Brain pericyte (primary cell): ENCODE measurements around the gene SMIM10.
"Not testable (repeated sequence)": the region's sequence is repeated elsewhere in the genome, so short reads cannot be mapped to it uniquely, and the experiment has no call there.

Source experiments
- DNase-seq: peaks from one replicate; pipeline ENCODE4 v3.0.0-alpha.2; 2012; ENCODE audit warnings: low read depth, low spot score

The SMIM10 gene

DNA sequence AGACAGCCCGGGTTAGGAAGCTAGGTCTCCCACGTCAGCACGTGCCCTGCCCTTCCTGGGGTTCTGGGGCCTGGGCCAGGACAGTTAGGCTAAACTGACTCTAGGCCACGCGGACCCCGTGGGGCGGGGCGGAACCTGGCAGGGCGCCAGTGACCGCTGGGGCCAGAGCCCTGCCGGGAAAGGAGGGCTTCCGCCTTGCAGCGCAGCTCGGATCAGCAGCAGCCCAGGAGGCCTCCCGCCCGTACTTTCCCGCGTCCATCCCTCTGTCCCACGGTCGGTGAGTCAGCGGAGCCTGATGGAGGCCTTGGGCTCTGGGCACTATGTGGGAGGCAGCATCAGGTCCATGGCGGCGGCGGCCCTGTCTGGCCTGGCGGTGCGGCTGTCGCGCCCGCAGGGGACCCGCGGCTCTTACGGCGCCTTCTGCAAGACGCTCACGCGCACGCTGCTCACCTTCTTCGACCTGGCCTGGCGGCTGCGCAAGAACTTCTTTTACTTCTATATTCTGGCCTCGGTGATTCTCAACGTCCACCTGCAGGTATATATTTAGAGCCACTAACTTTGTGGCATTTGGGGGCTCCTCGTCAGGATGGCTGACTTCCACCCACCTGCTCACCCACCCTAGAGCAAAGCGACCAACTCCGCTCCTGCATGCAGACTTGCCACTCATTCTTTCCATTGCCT, at the start of gene SMIM10:
SMIM10 (plus strand) TSS at position 191 of the 681 bp plus-strand sequence; CDS start at position 296, 105 bp downstream.
- peak; percentile 34 for DNase-seq

DNA sequence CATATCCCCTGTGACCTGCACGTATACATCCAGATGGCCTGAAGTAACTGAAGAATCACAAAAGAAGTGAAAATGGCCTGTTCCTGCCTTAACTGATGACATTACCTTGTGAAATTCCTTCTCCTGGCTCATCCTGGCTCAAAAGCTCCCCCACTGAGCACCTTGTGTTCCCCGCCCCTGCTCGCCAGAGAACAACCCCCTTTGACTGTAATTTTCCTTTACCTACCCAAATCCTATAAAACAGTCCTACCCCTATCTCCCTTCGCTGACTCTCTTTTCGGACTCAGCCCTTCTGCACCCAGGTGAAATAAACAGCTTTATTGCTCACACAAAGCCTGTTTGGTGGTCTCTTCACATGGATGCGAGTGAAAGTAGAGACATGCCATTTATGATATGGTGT, 44.4 kb upstream of the SMIM10 start:
- not testable (repeated sequence) for DNase-seq

DNA sequence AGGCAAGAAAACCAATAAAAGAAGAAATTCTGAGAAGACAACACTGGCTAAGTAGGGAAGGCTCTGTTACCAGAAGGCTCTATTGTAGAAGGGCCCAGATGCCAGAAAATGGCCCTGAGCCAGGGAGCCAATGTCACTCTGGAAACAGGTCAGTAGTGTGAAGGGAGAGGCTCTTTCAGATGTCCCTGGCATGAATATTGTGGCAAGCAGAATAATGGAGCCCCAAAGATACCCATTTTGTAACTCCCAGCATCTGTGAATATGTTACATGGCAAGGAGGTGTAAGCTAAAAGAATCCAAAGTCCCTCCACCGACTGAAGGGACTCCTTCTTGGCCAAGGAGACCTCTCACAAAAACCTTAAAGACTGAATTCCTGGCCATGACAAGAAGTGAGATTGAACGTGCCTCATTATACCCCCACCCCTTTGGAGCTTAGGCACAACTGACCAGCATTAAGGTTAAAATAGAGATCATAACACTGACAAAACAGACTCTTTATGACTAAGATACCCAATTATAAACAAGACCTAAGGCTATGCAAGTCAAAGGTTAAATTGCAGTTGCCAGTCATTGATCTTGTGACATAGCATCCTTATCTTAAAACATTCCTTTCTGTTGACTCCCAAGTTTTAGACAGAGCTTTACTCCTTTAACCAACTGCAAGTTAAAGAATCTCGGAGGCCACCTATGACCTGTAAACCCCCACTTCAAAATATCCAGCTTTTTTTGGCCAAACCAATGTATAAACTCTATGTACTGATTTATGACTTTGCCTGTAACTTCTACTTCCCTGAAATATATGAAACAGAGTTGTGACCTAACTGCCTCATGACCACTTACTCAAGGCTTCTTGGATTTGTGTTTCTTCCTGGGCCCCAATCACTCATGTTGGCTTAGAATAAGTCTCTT, 42.2 kb upstream of the SMIM10 start:
- DNase-seq: no peak

DNA sequence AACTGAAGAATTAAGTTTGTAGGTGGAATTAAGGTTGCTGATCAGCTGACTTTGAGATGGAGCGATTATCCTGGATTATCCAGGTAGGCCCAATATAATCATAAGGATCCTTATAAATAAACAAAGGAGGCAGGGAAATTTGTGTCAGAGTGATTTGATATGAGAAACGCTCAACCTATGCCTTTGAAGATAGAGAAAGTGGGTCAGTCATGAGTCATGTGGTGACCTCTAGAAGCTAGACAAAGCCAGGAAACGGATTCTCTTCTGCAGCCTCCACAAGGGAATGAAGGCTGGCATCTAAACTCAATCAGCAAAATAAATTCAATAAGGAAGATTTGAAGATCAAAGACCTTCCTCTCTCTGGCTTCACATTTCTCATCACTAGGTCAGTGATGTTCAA, 41.5 kb upstream of the SMIM10 start:
- DNase-seq: no peak

DNA sequence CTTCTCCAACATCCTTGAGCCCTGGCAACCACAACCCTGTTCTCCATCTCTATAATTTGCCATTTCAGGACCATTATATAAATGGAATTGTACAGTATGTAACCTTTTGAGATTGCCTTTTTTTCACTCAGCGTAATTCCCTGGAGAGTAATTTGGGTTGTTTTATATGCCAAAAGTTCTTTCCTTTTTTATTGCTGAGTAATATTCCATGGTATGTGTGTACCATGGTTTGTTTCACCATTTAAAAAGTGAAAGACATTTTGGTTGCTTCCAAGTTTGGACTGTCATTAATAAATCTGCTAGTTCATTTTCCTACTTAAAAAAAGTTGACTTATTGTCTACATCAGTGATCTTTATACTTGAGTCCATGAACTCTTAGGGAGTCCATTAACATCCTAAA, 33.0 kb upstream of the SMIM10 start:
- no peak for DNase-seq

DNA sequence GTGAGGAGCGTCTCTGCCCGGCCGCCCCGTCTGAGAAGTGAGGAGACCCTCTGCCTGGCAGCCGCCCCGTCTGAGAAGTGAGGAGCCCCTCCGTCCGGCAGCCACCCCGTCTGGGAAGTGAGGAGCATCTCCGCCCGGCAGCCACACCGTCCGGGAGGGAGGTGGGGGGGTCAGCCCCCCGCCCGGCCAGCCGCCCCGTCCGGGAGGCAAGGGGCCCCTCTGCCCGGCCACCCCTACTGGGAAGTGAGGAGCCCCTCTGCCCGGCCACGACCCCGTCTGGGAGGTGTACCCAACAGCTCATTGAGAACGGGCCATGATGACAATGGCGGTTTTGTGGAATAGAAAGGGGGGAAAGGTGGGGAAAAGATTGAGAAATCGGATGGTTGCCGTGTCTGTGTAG, 30.4 kb upstream of the SMIM10 start:
- not testable (repeated sequence) for DNase-seq

DNA sequence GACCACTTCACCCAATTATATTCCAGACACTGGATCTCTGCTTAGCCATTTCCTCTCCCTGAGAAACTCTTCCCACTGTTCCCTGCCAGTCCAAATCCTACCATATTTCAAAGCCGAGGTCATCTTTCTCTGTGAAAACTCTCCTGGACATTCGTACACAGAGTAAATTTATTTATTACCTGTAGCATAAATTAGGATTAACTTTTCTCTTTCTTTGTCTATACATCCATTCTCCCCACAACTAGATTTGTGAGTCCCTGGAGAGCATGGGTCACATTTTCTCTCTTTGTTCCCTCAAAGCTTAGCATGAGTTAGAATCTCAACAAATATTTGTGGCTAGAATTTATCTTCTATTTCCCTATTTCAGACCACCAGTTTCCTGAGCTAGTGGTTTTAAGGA, 27.8 kb upstream of the SMIM10 start:
- DNase-seq: no peak

DNA sequence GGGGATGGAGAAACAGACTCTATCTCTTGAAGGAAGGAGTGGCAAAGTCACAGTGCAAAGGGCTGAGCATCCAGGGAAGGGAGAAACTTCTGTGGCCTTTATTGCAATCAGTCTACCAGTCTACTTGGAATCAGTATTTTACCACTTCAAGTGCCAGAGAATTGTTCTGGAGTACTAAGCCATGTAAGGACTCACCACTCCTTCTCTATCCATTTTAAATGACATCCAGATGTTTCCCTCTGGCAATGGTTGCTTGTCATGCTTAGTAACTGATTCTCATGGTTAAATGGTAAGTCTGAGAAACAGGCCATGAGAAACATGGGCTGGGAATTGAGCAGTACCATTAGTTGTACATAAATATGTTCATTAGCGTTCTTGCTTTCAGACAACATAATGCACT, 21.1 kb upstream of the SMIM10 start:
- no peak for DNase-seq

DNA sequence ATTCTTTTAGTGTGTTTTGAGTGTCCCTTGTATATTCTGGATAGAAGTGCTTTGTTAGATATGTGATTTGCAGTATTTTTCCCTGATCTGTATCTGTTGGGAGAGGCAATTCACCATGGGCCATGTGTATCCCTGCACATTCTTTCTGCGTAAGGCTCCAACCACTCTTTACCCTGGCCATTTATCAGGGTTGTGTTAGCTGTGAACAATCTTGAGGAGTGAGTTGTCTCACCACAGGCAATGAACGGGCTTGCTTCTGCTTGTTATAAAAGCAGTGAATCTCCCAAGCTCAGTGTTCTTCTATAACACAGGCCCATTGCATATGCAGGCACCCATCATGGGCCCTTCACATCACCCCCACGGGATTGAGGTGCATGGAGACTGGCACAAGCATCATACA, 18.9 kb upstream of the SMIM10 start:
- DNase-seq: no peak

DNA sequence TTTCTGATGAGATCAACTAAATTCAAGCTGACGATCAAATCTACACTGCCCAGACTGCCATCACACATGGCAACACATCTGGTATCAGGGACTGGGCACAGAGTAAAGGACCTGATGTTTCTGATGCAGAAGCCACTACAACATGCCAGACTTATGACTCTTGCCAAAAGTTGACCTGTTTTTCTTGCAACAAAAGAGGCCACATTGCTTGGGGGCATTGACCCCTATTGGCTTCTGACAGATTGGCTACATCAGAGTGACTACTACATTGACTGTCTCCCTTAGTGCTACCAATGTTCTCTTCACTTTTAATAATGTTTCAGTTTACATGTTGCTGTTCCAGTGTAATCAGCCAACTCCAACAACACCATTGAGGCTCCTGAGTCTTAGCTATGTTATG, 15.3 kb upstream of the SMIM10 start:
- DNase-seq: no peak

DNA sequence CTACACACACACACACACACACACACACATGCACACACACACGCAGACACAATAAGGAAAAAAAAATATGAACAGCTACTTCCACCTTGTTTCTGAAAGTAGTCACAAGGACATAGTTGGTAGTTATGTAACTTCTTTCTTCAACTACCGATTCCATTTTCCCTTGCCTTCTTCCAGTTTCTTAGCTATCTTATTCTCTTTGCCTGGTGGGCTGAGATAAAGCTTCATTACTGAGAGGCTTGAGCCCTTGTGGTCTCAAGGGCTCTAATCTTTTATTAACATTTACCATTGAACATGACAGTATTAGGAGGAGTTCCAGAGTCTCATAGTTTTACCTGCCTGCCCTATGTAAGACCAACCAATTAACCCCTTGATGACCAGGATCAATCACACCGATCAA, 8.9 kb upstream of the SMIM10 start:
- DNase-seq: no peak

DNA sequence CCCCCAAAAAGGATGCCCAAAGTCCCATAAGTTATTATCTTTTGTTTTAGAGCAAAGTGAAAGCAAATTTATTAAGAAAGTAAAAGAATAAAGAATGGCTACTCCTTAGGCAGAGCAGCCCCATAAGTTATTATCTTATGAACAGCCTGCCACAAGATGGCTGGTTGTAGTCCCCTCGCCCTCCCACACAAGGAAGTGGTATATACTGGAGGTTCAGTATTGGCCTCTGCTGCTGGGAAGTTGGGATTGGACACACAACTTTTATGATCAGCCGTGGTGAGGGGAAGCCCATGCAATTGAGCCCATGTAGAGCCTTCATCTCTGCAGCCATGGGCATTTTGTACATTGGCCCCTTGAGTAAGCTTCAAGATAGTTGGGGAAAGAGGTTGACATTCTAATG, 8.0 kb upstream of the SMIM10 start:
- DNase-seq: no peak

DNA sequence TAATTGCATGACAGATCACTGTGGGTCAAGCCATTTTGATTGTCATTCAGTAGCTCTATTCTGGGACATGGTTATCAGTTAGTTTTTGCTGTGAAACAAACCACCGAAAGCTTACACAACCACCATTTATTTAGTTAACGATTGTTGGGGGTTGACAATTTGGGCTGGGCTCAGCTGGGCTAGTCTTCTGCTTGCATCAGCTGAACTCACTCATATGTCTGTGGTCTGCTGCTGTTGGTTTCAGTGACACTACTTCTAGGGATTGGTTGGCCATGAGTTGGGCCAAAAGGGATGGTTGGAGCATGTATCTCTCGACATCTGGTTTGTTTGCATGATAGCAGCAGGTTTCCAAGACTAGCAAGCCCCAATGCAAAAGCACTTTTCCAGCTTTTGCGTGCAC, 5.3 kb upstream of the SMIM10 start:
- no peak for DNase-seq

DNA sequence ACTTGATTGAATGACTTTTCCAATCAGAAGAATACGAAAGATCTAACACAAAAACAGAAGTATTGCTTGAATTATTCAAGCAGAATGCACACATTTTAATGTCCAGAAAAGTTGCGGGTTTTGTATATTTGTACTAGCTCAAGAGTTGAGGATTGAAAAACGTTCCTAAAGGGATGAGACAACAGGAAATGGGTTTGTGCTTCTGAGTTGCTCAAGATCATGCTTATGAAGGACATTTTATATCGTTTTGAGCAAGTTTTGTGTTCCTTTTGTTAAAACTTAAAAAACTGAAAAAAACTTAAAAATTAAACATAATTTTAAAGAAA, 353 bp upstream of the SMIM10 start:
- no peak for DNase-seq

DNA sequence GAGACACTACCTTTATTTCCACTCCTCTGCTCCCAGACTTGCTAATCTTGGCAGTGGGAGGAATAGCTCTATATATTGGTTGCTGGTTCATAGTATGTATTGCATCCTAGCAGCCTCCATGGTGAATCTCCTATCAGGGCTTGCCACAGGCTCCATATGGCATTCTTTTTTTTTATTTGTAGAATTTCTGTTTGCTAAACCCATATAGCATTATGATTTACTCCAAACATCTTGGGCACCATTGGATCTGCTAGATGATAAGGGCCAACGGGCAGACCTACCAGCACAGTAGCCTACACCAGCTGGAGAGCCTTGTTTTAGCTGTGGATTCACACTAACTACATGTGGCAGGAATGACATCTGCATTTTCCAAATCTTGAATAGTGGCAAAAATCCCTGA, 6.9 kb downstream of the SMIM10 start:
- DNase-seq: no peak

DNA sequence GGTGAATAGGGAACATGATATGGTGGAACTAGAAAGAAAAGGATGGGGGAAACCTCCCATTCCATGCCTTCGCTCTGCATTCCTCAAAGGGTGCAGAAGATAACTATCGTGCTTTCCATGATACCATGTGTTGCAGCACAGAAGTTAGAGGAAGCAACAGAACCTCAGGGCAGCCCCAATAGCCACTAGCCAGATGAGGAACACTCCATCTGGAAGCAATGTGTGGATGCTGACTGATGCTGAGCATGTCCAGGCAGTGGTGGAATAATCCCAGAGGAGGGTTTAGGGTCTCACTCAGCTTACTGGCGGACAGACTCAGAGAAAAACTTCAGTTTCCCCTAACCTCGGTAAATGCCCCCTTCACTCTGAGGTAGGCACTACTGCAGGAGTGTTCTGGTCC, 7.5 kb downstream of the SMIM10 start:
- no peak for DNase-seq

DNA sequence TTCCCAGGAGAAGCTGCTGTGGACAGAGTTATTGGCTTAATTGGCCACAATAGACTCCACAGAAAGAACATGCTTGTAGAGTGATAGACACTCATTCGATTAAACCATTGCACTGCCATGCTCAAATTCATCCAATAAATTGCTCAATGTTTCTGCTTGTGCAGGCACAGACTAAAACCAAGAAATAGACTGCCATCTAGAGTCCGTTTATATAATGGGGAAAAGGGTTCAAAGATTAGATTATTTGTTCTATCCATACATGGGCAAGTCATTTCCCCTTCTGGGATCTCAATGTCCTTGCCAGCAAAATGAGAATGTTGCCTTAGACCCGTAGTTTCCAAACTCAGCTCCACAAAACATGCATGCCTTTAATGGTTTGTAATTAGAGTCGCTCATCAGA, 8.7 kb downstream of the SMIM10 start:
- no peak for DNase-seq

DNA sequence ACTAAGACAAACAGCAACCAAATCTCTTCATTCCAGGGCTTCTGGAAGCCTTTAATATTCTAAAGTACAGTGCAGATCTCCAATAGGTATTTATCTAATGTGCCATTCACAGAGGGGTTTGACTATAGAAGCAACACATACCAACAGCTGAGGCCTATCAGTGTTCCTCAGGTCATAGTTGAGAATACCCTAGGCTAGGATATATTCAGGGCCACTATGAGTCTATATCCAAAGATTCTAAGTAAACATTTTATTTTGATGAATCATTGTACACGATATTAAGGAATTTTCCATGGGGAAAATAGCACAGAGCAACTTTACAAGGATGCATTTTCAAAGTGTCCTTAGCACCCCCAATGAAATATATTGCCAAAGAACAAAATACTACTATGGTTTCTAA, 9.7 kb downstream of the SMIM10 start:
- no peak for DNase-seq

DNA sequence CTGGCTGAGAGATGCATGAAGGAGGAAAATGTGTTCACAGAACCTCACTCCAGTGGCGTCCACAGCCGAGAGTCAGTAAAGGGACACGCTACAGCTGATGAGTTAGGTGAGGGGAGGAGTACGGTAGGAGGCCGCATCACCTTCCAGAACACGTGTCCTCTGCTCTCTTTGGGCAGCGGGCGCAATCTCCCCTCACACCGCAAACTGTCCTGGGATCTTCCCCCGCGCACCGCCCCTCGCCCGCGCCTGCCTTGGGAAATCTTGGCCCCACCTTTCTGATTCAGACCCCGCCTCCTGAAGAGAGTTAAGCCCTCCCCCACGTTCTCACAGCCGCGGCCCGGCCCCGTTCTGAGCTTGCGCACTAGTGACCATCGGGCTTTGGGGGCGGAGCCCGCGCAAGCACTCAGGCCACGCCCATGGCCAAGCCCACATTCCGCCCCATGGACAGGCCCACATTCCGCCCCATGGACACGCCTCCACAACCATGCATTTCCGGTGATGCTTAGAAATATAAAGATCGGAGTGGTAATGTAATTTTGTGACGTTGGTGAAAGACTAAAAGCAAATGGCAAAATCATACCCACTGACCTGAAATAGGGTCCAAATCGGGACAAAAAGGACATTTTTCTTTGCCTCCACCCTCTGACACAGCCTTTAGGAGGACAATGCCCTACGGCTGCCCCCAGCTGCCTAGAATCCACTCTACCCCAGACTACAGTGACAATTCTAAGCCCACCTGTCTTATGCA, 13.3 kb downstream of the SMIM10 start:
- peak; percentile 73 for DNase-seq

DNA sequence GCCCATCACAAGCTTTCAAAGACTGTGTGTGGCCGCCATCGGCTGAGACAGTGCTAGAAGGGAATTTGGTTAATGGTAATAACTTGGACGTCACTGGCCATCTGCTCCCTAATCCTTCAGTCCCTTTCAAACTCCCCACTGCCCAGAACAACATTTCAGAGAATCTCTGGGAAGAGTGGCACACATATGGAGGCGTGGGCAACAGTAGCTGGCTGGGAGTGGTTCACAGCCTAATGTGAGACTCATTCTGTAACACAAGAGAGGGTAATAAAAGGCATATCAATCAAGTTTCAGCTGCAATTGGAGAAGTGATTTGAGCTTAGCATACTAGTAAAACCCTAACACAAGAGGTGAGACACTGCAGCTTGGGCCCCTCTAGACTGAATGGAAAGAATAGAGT, 15.4 kb downstream of the SMIM10 start:
- no peak for DNase-seq

DNA sequence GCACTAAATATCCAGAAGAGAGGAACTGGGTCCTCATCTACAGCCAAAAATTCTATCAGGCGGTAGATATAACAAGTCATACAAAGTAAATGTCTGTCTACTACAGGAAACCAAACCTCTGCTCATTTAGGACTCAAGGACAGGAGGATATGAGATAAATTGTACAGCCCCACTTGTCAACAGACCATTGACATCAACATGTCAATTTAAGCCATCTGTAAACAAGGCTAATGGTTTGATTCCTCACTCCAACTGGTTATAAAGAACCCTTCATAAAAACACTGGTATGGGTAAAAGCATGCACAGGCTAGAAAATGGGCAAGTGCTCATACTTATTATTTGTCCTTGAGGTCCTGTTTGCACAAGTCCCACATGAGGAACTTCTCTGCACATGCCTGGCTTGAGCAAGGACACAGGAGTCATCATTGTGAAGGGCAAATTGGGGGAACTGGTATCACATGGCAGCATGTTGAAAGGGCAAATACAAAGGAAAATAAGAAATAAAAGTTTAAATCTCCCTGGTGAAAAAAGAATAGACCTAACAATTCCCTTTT, 18.3 kb downstream of the SMIM10 start:
- no peak for DNase-seq

DNA sequence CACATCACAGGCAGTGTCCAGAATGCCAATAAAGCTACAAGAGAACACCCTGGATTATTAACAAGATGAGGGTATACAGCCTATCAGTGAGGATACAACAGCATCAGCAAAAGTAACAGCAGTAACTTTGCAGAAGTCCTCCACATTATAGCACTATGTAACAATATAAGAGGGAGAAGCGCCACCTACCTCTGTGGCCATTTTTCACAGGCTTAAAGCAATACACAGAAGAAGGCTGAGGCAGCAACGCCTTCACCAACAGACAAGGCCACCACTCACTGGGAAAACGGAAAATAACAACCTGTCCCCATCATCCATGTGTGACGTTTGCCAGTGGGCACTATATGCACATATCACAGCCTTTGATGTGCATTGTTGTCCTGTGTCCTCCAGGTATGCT, 19.0 kb downstream of the SMIM10 start:
- no peak for DNase-seq
